Epithelial cell of esophagus (primary cell): ENCODE results near the gene EPHB2.

Experiments used
- DNase-seq: peaks from one replicate; pipeline ENCODE4 v3.0.0; 2010; ENCODE audit warnings: low read depth
- H3K4me3 ChIP-seq: 2 replicates; pipeline ENCODE4 v1.5.1; 2011; ENCODE audit warnings: mild to moderate bottlenecking, low read length, control low read depth
- TF ChIP-seq, protein P1 (sequence below): IDR thresholded peaks from 2 replicates; pipeline ENCODE4 v1.5.1; 2011; ENCODE audit warnings: low read depth, mild to moderate bottlenecking, low read length, control low read depth, inconsistent platforms; ENCODE audit not compliant: insufficient read depth; ENCODE audit errors: missing control alignments

Gene EPHB2

GRCh38 chr1:22875841-22876240, 165.2 kb downstream of the EPHB2 start:
- DNase-seq, result no peak
- TF ChIP-seq, protein P1, sequence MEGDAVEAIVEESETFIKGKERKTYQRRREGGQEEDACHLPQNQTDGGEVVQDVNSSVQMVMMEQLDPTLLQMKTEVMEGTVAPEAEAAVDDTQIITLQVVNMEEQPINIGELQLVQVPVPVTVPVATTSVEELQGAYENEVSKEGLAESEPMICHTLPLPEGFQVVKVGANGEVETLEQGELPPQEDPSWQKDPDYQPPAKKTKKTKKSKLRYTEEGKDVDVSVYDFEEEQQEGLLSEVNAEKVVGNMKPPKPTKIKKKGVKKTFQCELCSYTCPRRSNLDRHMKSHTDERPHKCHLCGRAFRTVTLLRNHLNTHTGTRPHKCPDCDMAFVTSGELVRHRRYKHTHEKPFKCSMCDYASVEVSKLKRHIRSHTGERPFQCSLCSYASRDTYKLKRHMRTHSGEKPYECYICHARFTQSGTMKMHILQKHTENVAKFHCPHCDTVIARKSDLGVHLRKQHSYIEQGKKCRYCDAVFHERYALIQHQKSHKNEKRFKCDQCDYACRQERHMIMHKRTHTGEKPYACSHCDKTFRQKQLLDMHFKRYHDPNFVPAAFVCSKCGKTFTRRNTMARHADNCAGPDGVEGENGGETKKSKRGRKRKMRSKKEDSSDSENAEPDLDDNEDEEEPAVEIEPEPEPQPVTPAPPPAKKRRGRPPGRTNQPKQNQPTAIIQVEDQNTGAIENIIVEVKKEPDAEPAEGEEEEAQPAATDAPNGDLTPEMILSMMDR, result no peak
- H3K4me3 ChIP-seq, result no peak overlapping the region

DNA sequence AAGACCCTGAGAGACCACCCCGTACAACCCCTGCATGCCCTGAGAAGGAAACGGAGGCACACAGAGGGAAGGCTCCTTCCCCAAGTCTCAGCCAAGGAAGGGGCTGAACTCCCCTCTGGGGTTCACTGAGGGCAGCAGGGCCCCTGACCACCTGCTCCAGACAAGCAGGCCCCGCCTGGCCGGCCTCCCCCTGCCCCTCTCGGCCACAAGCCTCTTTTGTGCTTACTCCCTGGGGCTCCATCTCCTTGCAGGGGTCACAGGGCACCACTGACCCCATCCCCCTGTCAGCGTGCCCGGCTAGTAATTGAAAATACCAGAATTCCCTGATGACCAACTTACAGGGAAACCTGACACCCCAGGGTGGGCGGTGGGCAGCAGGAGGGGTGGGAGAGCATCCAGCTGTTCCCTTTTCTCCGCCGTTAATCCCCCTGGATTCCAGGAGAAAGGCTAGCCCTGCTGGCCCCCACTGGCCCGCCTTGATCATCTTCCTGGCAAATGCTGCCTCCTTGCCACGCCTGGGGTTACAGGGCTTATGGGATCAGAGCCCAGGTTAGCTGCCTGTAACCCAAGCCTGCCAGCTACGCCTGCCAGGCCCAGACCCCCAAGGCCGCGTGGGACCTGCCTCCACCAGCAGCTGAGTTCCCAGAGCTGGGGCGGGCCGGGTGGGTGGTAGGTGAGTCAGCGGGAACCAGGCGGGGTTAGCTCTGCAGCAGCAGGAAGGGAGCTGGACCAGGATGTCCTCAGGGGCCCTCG, 165.9 kb downstream of the EPHB2 start:
- TF ChIP-seq, protein P1, result no peak
- DNase-seq, result peak; percentile 57
- no peak overlapping the region for H3K4me3 ChIP-seq

DNA sequence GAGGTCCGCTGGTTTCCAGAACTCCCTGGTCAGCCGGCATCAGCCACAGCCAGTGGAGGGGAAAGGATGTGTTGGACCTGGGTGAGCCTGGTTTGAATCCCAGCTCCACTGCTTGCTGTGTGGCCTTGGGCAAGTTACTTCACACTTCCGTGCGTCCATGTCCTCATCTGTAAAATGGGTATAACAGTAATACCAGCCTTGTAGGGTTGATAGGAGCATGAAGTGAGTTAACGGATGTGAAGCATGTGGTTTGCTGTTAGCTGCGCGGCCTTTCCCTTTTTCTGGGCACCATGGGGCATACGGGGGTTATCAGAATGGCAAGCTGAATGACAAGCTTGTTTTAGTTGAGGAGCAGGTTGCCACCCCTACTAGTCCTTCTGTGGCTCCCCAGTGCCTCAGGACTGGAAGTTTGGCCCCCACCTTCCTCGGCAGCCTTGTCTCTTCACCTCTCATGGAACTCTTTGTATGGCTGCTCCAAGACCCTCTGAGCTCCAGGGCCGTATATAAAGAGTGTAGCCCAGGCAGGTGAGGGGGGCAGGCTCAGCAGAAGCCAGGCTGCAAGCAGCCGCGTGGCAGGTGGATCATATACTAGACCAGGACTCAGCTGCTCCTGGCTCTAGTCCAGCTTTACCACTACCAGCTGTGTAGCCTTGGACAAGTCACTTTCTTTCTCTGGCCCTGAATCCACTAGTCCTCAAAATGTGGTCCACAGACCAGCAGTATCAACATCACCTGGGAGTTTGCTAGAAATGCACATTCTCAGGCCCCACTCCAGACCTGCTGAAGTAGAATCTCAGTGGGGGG, 166.7 kb downstream of the EPHB2 start:
- no peak overlapping the region for H3K4me3 ChIP-seq
- TF ChIP-seq, protein P1, result no peak
- DNase-seq, result no peak

- DNase-seq, result no peak
- TF ChIP-seq, protein P1, result no peak
- H3K4me3 ChIP-seq, result no peak overlapping the region
Observed at GRCh38 chr1:22877980-22878379, 167.3 kb downstream of the EPHB2 start.

- TF ChIP-seq, protein P1, result no peak
- peak; percentile 53 for DNase-seq
- no peak overlapping the region for H3K4me3 ChIP-seq
Observed at GRCh38 chr1:22878626-22879025, 168.0 kb downstream of the EPHB2 start.

DNA sequence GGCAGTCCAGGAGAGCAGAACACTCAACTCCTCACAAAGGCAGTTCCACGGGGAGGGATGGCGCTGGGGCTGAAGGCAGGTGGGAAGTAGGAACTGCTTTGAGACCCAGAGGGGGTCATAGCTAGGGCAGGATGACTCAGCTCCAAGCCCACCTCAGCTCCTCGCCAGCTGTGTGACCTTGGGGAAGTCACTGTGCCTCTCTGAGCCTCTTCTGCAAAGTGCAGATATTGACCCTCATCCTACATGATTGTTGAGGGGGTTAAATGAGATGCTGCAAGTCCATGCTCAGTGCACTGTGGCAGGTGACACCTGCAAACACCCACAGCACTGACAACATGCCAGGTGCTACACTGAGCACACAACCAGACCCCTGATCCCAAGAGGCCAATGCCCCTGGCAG, 168.8 kb downstream of the EPHB2 start:
- no peak overlapping the region for H3K4me3 ChIP-seq
- TF ChIP-seq, protein P1, result no peak
- no peak for DNase-seq
